Activated T-helper 17 cell treated with anti-CD3 and anti-CD28 coated beads, Interleukin-2, amount 50 U/mL, for 72 hours (primary cell): ENCODE data around the gene FKBP10. TPM values are rescaled to one million over a fixed set of nuclear protein-coding genes. Genes with fewer than 3 reads are reported as not detected.
A peak's percentile ranks its signal among the peaks of the same experiment; 100 is the strongest.

ENCODE experiments used
- ATAC-seq: fragments of 150-1000 bp; cut with Tn5 transposase; replicated peaks from 2 replicates; pipeline ENCODE4 v1.10.0; 2021; ENCODE audit warnings: mild to moderate bottlenecking, moderate library complexity
- H3K27ac Mint-ChIP-seq: one replicate; pipeline ENCODE4 v1.8.0; 2022; ENCODE audit warnings: mixed read lengths
- H3K27me3 Mint-ChIP-seq: one replicate; pipeline ENCODE4 v1.8.0; 2022; ENCODE audit warnings: mixed read lengths
- H3K36me3 Mint-ChIP-seq: one replicate; pipeline ENCODE4 v1.8.0; 2022; ENCODE audit warnings: low read depth, mild to moderate bottlenecking, mixed read lengths
- H3K4me1 Mint-ChIP-seq: one replicate; pipeline ENCODE4 v1.8.0; 2022; ENCODE audit warnings: mixed read lengths
- H3K4me3 Mint-ChIP-seq: one replicate; pipeline ENCODE4 v1.8.0; 2022; ENCODE audit warnings: mild to moderate bottlenecking, mixed read lengths
- H3K9me3 Mint-ChIP-seq: one replicate; pipeline ENCODE4 v1.8.0; 2022; ENCODE audit warnings: mixed read lengths
- total RNA-seq, 2 donors: library from RNA; stranded (reverse); gene quantifications; one replicate each; pipeline ENCODE4 v1.2.3, GENCODE V29; 2022

The FKBP10 gene, protein sequence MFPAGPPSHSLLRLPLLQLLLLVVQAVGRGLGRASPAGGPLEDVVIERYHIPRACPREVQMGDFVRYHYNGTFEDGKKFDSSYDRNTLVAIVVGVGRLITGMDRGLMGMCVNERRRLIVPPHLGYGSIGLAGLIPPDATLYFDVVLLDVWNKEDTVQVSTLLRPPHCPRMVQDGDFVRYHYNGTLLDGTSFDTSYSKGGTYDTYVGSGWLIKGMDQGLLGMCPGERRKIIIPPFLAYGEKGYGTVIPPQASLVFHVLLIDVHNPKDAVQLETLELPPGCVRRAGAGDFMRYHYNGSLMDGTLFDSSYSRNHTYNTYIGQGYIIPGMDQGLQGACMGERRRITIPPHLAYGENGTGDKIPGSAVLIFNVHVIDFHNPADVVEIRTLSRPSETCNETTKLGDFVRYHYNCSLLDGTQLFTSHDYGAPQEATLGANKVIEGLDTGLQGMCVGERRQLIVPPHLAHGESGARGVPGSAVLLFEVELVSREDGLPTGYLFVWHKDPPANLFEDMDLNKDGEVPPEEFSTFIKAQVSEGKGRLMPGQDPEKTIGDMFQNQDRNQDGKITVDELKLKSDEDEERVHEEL
- under 1 TPM; 0.09 to 0.37 TPM for total RNA-seq

DNA sequence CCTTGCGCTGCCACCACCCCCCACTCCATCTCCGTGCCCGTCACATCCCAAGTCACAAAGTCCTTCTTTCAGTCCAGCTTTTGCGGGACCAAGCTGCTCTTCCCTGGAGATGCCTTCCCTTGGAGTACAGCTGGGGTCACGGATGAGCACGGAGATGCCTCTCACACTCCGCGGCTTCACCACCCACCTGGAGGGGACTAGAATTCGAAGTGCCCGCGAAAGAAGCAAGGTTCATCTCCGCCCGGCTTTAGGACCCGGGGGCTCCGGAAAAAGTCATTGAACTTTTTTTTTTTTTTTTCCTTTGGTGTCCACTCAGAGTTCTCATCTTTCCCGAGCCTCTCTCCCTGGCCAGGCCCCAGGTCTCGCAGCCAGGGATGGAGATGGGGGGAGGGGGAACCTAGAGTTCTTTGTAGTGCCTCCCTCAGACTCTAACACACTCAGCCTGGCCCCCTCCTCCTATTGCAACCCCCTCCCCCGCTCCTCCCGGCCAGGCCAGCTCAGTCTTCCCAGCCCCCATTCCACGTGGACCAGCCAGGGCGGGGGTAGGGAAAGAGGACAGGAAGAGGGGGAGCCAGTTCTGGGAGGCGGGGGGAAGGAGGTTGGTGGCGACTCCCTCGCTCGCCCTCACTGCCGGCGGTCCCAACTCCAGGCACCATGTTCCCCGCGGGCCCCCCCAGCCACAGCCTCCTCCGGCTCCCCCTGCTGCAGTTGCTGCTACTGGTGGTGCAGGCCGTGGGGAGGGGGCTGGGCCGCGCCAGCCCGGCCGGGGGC is at the start of gene FKBP10:
TSS of gene FKBP10 (plus strand) at position 624 of the 771 bp plus-strand sequence. CDS start at position 655, 31 bp downstream.
- peaks cover 6% of the 10 kb centered on the region for H3K4me1 Mint-ChIP-seq
- H3K9me3 Mint-ChIP-seq: no peaks in the 10 kb centered on the region
- no peaks in the 10 kb centered on the region for H3K36me3 Mint-ChIP-seq
- peak within 1 kb of the TSS; percentile 73 for H3K27ac Mint-ChIP-seq
- H3K4me3 Mint-ChIP-seq: peak within 1 kb of the TSS; percentile 85
- H3K27me3 Mint-ChIP-seq: peaks cover 3% of the 10 kb centered on the region
- ATAC-seq: no peak

DNA sequence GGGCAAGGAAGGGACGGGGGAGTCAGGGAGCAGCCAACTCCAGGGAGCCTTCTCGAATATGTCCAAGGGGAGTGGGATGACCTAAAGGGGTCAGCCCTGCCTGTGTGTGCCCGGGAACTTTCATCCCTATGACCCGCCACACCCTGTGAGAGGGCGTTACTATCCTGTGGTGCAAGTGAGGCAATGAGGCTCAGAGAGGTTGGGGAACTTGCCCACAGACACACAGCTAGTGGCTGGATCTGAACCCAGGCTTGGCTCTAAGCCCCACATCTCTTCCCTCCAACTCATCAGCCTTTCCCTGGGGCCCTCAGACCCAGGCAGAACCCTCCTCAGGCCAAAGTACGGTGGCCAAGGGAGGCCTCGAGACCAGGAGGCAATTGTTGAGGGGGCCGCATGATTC is 49.5 kb upstream of the FKBP10 start:
- no peaks in the 10 kb centered on the region for H3K36me3 Mint-ChIP-seq
- no peaks in the 10 kb centered on the region for H3K9me3 Mint-ChIP-seq
- H3K4me3 Mint-ChIP-seq: no peak overlapping the region
- peaks cover 4% of the 10 kb centered on the region for H3K27me3 Mint-ChIP-seq
- ATAC-seq: no peak
- H3K4me1 Mint-ChIP-seq: no peaks in the 10 kb centered on the region
- H3K27ac Mint-ChIP-seq: no peak overlapping the region

DNA sequence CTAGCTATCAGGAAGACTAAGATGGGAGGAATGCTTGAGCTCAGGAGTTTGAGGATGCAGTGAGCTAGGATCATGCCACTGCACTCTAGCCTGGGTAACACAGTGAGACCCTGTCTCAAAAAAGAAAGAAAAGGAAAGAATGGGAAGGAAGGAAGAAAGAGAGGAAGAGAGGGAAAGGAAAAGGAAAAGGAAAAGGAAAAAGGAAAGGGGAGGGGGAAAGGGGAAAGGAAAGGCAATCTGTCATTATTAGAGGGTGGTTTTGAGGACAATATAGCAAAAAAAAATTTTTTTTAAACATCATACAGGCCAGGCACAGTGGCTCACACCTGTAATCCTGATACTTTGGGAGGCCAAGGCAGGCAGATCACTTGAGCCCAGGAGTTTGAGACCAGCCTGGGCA is 46.7 kb upstream of the FKBP10 start:
- no peak for ATAC-seq
- peaks cover 4% of the 10 kb centered on the region for H3K27me3 Mint-ChIP-seq
- no peaks in the 10 kb centered on the region for H3K36me3 Mint-ChIP-seq
- no peak overlapping the region for H3K27ac Mint-ChIP-seq
- no peaks in the 10 kb centered on the region for H3K9me3 Mint-ChIP-seq
- H3K4me1 Mint-ChIP-seq: no peaks in the 10 kb centered on the region
- H3K4me3 Mint-ChIP-seq: no peak overlapping the region

DNA sequence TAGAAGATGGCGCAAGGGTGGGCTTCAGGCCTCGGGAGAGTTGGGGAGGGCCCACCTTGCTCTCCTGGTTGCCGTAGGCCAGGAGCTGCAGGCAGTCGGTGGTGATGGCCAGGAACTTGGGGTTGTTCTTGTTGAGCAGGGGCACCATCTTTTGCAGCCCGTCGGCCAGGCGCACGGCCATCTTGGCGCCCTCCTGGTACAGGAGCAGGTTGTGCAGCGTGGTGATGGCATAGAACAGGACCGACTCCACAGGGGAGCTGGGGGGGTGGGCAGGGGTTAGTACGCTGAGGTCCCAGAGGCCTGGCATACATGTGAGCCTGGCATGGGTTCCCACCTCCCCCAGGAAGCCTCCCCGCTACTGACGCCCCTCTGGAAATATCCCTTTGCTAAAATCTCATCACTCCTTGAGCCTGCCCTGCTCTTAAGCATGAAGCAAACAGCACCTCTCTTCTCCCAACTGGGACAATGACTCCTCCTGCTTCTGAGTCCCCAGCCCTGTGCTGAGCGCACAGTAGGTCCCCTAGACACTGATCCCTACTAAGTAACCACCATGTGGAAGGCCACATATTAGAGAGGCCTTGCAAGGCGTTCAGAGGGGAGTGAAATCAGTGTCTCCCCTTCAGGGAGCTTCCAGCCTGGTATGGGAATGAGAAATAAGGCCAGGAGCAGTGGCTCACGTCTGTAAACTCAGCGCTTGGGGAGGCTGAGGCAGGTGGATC is 45.3 kb upstream of the FKBP10 start:
- H3K4me1 Mint-ChIP-seq: no peaks in the 10 kb centered on the region
- H3K27ac Mint-ChIP-seq: no peak overlapping the region
- H3K4me3 Mint-ChIP-seq: no peak overlapping the region
- no peak for ATAC-seq
- no peaks in the 10 kb centered on the region for H3K36me3 Mint-ChIP-seq
- H3K27me3 Mint-ChIP-seq: peaks cover 4% of the 10 kb centered on the region
- no peaks in the 10 kb centered on the region for H3K9me3 Mint-ChIP-seq

DNA sequence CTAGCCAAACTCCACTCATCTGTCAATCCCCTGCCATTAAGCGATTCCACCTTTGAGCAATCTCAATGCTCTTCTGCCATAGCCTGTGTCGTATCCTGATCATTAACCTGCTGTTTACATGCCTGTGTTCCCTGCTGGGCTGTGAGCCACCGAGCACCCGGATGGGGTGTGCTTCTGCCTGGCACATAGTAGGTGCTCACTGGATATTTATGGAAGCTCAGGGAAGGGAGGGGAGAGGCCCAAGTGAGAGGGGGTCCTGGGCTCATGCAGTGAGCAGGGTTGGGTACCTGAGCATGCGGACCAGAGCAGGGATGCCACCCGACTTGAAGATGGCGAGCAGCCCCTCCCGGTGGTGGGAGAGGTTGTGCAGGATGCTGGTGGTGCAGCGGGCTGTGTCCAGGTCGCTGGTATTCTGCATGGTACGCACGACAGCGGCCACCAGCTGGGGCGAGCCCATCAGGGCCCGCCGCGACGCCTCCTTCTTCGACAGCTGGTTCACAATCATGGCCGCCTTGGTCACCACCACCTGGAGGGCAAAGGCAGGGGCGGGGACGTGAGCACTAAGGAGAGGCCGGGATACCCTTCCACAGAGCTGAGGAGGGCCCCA is 44.0 kb upstream of the FKBP10 start:
- Mint-ChIP-seq H3K4me3 (no peak overlapping the region), H3K27me3 (peaks cover 4% of the 10 kb centered on the region), H3K9me3 (no peaks in the 10 kb centered on the region), H3K4me1 (no peaks in the 10 kb centered on the region), H3K36me3 (no peaks in the 10 kb centered on the region), H3K27ac (no peak overlapping the region)
- no peak for ATAC-seq

DNA sequence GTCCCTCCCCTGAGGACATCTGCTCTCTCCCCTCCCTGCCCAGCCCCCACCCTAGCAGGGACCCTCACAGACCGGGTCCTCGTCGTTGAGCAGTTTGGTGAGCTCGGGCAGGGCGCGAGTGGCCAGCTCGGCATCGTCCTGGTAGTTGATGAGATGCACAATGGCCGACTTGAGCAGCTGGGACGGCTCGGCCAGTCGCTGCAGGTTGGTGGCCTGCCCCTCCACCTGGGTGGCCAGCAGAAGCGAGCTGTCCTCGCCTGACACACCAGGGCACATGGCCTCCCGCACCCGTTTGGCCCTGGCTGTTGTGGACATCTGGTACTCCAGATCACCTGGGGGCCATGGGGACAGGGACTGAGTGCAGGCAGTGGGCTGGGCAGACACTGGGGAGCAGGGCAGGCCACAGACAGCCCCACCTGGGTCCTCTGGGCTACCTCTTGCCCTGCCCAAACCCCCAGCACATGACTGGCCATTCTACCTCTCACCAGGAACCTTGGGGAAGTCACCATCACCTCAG is 43.4 kb upstream of the FKBP10 start:
- Mint-ChIP-seq H3K4me3 (no peak overlapping the region), H3K27me3 (peaks cover 4% of the 10 kb centered on the region), H3K4me1 (no peaks in the 10 kb centered on the region), H3K36me3 (no peaks in the 10 kb centered on the region), H3K27ac (no peak overlapping the region), H3K9me3 (no peaks in the 10 kb centered on the region)
- no peak for ATAC-seq

DNA sequence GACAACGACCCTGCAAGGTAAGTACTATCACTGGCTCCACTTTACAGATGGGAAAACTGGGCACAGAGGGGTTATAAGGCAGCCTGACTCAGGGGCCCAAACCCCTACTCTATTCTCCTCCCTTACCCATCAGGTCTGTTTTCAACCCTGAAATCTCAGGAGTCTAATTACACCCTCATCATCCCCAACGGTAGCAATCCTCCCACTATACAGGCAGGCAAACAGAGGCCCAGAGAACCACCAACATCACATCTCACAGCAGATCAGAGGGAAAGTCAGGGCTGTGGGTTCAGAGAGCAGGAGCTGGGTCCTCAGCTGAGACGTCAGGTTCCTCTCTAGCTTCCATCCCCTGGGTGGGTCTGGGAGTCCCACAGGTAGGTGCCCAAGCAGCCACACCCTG is 42.8 kb upstream of the FKBP10 start:
- no peaks in the 10 kb centered on the region for H3K4me1 Mint-ChIP-seq
- H3K27ac Mint-ChIP-seq: no peak overlapping the region
- H3K36me3 Mint-ChIP-seq: no peaks in the 10 kb centered on the region
- no peak overlapping the region for H3K4me3 Mint-ChIP-seq
- ATAC-seq: no peak
- H3K27me3 Mint-ChIP-seq: peaks cover 4% of the 10 kb centered on the region
- H3K9me3 Mint-ChIP-seq: no peaks in the 10 kb centered on the region

DNA sequence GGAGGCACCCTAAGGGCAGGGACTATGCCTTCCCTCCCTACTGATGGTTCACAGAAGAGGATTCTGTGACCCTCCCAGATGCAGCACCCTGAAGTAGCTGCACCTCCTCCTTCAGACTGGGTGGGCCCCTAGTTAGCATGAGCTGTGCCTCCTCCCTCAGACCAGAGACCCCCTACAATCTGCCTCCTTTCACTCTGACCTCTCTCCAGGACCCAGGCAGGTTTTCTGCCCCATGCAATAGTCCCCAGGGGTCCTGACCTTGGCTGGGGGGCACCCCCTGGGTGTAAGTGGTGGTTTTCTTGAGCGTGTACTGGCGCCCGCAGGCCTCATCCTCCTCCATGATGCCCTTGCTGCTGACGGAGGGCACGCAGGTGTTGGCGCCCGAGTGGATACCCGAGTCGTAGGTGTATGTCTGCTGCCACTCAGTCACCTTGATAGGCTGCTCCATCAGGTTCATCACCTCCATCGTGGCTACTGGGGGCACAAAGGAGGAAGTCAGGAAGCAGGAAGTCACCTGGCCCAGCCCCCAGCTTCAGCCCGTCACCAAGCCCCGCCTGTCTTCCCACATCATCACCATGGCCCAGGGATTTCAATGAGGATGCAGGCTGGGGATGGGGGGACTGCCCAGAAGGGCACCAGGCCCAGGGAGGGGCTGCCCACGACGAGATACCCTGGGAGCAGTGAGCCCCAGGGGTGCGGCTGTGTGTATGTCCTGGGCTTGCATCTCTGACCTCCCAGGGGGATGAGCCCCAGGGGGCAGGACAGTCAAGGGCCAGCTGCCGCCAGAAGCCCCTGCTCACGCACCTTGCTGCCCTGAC is 41.2 kb upstream of the FKBP10 start:
- H3K4me1 Mint-ChIP-seq: no peaks in the 10 kb centered on the region
- H3K36me3 Mint-ChIP-seq: no peaks in the 10 kb centered on the region
- no peak overlapping the region for H3K27ac Mint-ChIP-seq
- H3K9me3 Mint-ChIP-seq: no peaks in the 10 kb centered on the region
- peaks cover 5% of the 10 kb centered on the region for H3K27me3 Mint-ChIP-seq
- no peak for ATAC-seq
- no peak overlapping the region for H3K4me3 Mint-ChIP-seq

DNA sequence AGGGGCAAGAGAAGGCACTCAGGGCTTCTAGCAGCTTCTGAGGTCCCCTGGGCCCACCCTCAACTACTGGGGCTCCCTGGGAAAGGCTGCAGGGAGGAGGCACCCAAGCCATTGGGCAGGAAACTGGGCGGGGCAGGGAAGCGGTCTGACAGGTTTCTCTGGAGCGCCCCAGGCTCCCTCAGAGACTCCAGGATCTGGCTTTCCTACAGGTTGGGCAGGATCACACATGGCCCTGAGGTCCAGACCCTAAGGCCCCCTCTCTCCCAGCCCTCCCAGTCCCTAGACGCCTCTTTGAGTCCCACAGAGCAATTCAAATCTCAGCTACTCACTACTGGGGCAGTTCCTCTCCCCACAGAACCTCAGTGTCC is 40.6 kb upstream of the FKBP10 start:
- H3K27ac Mint-ChIP-seq: no peak overlapping the region
- H3K36me3 Mint-ChIP-seq: no peaks in the 10 kb centered on the region
- ATAC-seq: no peak
- no peaks in the 10 kb centered on the region for H3K9me3 Mint-ChIP-seq
- no peak overlapping the region for H3K4me3 Mint-ChIP-seq
- peaks cover 5% of the 10 kb centered on the region for H3K27me3 Mint-ChIP-seq
- no peaks in the 10 kb centered on the region for H3K4me1 Mint-ChIP-seq

DNA sequence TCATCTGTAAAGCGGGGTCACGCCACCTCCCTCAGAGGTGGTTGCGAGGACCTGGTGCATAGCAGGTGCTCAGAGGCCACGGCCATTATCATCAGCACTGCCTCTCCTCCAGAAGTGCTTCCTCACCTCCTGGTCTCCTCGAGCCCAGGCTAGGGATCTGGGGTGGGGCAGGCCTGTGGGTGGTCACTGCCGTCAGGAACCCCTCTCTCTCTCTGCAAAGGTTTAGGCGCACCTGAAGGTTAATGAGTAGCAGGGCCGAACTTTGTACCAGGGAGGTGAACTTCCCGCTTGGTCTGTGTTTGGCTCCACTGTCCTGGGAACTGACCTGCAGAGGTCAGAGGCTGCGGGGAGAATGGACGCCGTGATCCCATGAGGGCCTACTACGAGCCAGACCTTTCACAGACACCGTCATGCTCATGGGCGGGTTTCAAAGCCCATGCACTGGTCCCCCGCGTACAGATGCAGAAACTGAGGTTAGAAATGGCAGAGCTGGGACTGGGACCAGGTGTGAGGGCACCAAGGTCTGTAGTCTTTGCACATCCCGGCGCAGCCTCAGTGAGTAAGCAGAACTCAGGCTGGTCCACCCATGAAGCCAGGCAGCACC is 40.1 kb upstream of the FKBP10 start:
- ATAC-seq: no peak
- no peak overlapping the region for H3K27ac Mint-ChIP-seq
- H3K9me3 Mint-ChIP-seq: no peaks in the 10 kb centered on the region
- no peaks in the 10 kb centered on the region for H3K4me1 Mint-ChIP-seq
- no peaks in the 10 kb centered on the region for H3K36me3 Mint-ChIP-seq
- no peak overlapping the region for H3K4me3 Mint-ChIP-seq
- peaks cover 5% of the 10 kb centered on the region for H3K27me3 Mint-ChIP-seq

DNA sequence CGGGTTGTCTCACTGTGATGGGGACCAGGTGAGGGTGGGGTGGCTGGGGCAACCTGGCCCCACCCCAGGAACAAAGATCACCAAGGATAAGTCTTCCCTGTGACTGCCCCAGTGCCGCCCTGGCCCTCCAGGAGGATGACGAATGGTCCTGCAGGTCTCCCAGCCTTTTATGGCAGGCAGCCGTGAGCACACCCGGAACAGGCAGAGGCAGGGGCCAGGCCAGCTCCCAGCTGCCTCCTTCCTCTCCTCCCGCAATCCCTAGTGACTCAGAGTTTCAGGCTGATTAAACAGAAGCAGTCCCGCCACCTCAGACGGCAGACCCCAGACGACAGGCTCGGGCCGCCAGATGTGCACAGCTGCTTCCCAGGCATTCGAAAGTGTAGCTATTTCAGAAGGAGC is 39.6 kb upstream of the FKBP10 start:
- ATAC-seq: no peak

DNA sequence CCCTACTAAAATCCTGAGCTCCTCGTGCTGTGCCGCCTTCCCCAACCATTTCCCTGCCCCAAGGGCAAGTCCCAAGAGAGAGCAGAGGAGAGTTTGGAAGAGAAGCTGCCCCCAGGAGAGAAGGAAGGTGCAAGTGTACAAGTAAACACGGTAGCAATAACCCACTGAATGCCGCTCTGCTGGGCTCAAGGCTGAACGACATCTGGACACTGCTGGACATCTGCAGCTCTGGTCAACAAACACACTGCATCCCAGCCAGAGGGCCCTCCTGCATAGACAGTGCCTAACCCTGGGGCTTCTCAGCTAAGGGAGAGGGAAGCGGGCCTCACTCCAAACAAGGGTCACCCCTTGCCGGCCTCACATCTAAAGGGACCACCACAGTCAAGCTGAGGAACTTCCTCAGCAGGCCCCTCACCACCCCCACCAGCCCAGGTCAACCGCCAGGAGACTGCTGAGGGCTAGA is 39.0 kb upstream of the FKBP10 start:
- no peak overlapping the region for H3K27ac Mint-ChIP-seq

More for the DNA sequence above, 39.6 kb upstream of the FKBP10 start:
- H3K27me3 Mint-ChIP-seq: peaks cover 5% of the 10 kb centered on the region
- H3K36me3 Mint-ChIP-seq: no peaks in the 10 kb centered on the region
- no peaks in the 10 kb centered on the region for H3K9me3 Mint-ChIP-seq
- H3K27ac Mint-ChIP-seq: no peak overlapping the region
- H3K4me1 Mint-ChIP-seq: no peaks in the 10 kb centered on the region
- no peak overlapping the region for H3K4me3 Mint-ChIP-seq

More for the DNA sequence above, 39.0 kb upstream of the FKBP10 start:
- Mint-ChIP-seq H3K4me1 (no peaks in the 10 kb centered on the region), H3K27me3 (peaks cover 5% of the 10 kb centered on the region), H3K4me3 (no peak overlapping the region), H3K36me3 (no peaks in the 10 kb centered on the region), H3K9me3 (no peaks in the 10 kb centered on the region)
- no peak for ATAC-seq
